SKM-1 (cell line): ENCODE data around the gene IL1R1.
"Not testable (repeated sequence)": the region's sequence is repeated elsewhere in the genome, so short reads cannot be mapped to it uniquely, and the experiment has no call there.

Source experiments
- DNase-seq: peaks from one replicate; lab custom pipeline; 2025; ENCODE audit not compliant: unreplicated experiment; lab: John Stamatoyannopoulos, UW

Gene IL1R1, protein sequence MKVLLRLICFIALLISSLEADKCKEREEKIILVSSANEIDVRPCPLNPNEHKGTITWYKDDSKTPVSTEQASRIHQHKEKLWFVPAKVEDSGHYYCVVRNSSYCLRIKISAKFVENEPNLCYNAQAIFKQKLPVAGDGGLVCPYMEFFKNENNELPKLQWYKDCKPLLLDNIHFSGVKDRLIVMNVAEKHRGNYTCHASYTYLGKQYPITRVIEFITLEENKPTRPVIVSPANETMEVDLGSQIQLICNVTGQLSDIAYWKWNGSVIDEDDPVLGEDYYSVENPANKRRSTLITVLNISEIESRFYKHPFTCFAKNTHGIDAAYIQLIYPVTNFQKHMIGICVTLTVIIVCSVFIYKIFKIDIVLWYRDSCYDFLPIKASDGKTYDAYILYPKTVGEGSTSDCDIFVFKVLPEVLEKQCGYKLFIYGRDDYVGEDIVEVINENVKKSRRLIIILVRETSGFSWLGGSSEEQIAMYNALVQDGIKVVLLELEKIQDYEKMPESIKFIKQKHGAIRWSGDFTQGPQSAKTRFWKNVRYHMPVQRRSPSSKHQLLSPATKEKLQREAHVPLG

GRCh38 chr2:102141970-102142828 is at the start of gene IL1R1:
IL1R1 (plus strand) TSS chr2:102142746; CDS start chr2:102157725, 14,979 bp downstream.
- DNase-seq = no peak

DNA sequence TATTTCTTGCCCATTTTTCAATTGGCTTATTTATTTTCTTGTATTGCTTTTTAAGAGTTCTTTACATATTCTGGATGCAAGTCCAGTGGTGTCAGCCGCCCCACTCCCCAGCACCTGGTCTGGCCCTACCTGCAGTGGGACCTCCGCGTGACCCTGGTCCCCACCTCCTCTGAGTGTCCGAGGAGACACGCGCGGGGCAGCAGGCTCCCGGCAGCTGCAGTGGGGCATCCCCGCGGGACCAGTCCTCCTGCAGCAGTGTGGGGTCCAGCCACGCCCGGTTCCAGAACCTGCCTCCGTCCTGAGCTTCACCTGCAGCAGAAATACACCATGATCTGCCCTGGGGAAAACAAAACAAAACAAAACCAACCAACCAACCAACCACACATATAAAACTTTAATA is 48.9 kb upstream of the IL1R1 start:
- no peak for DNase-seq

DNA sequence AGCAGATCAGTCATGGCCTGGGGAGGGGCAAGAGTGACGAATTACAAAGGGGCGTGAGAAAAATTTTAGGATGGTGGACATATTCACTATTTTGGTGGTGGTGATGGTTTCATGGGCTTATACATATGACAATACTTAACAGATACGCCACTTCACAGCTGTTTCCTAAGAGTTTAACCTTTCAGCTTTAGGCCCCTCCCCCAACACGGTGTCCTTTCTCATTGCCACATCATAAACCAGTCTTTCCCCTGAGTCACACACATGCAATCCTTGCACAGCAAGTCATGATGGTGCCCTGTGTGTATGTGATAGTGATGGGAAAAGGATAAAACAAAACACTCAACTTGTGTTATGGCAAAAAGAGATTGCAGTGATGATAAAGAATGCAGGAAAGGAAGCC is 47.6 kb upstream of the IL1R1 start:
- peak; percentile 28 for DNase-seq

DNA sequence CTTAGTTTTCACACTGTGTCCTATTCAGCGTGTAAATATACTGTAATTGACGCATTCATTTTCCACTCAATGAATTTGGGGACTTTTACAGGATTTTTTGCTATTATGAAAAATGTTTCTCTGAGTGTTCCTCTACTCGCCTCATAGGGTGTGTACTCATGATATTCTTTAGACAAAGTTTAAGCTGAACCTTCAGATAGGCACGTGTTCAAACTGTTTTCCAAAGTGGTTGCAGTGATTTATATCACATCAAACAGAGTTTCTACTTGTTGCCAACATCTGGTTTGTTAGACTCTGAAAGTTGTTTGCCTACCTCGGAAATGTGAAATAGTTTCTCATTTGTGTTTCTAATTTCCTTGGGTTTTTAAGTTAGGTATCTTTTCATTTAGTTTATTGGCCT is 46.4 kb upstream of the IL1R1 start:
- DNase-seq = no peak

DNA sequence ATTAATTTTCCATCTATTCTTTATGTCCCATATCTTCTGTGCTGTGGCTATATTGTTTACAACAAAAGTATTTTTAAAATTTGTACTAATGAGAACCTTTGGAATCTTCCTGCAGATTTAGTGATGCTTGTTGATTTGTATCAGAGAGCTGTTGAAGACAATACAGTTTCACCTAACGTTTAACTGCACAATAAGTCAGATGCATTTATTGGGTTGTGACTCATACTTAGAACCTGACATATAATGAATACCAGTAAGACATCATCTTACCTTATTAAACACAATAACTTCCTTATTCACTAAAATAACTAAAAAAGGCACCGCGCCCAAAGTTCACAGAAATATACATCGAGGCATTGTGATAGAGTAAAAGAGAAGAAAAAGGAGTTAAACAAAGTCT is 43.8 kb upstream of the IL1R1 start:
- no peak for DNase-seq

- no peak for DNase-seq
These were observed 42.8 kb upstream of the IL1R1 start for GRCh38 chr2:102099536-102100298.

- no peak for DNase-seq
These were observed 42.0 kb upstream of the IL1R1 start for GRCh38 chr2:102100371-102101096.

GRCh38 chr2:102101097-102101848 is 41.3 kb upstream of the IL1R1 start:
- no peak for DNase-seq

DNA sequence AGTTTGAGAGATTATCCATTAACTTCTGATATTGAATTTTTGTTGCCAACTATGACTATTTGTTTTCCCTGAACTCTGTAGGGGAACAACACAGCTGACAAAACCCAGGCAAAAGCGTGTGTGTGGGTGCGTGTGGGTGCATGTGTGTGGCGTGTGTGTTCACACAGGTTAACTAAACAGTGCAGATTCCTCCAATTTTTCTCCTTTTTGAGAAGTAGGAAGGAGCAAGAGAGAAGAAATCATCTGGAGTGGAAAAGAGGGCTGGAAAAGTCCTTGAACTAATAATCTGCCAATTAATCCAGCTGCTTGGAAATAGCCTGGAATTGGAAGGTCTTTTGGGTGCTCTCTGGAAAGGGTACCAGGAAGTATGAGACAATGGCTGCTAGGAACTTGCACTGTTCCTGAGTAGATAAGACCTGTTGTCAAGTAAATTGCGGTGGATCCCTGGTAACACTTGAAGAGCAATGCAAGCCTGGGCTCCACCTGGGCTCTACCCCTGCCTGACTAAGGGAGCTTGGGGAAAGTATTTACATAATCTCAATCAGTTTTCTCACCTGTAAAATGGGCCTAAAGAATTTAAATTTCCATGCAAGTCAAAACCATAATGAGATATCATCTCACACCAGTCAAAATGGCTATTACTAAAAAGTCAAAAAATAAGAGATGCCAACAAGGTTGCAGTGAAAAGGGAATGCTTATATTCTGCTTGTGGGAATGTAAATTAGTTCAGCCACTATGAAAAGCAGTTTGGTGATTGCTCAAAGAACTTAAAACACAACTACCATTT is 40.5 kb upstream of the IL1R1 start:
- DNase-seq = no peak

- not testable (repeated sequence) for DNase-seq
These were observed 40.0 kb upstream of the IL1R1 start for GRCh38 chr2:102102636-102102948.

DNA sequence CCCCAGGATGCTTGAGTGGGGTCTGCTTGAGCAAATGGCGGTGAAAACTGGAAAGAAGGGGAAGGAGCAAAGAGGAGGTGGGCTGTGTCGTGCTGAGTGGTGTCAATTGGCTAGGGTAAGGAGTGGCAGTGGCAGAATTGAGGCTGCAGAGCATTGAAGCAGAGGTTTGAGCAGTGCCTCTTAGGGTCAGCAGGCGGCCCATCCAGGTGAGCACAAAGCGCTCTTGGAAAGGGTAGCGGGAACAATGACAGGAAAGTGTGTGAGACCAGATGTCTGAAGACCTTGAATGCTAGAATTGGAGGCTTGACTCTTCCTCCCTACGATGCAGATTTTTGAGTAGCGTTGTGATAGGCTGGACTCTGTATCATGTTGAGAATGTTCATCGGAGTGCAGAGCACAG is 39.3 kb upstream of the IL1R1 start:
- no peak for DNase-seq

DNA sequence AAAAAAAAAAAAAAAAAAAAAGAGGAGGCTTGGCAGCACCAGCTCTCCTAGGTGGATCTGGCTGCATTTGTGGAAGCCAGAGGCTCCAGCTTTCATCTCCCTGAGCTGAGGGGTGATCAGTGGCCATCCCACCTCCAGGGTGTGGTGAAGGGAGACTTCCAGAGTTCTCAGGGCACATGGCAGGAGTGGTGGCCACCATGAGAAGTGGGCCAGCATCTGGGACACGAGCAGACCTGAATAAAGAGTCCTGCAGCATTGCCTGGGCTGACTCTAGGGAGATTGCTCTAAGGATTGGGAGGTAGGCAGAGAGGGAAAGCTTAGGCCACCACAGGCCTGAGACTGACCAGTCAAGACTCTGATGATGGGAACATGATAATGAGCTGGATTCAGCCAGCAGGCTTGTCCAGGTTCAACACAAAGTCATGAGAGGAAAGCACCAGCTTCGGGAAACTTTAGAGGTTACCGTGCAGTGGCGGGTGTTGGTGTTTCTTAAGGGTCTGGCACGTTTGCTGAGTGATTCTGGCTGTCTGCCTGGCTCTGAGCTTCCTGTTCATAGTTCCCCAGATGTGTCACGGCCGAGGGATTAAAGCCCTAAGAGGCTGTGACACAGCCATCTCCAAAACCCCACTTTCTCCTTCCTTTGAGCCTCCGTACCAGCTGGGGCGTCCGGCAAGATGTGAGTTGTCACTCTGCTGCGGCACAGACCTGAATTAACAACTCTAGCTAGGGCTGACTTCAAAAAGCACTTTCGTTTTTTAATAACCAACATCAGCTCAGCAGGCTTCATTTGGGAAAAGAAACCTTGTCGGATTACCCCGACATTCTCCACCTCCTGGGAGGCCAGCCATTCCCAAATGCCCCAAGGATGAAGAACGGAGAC is 38.3 kb upstream of the IL1R1 start:
- no peak for DNase-seq

GRCh38 chr2:102106133-102106556 is 36.4 kb upstream of the IL1R1 start:
- no peak for DNase-seq

DNA sequence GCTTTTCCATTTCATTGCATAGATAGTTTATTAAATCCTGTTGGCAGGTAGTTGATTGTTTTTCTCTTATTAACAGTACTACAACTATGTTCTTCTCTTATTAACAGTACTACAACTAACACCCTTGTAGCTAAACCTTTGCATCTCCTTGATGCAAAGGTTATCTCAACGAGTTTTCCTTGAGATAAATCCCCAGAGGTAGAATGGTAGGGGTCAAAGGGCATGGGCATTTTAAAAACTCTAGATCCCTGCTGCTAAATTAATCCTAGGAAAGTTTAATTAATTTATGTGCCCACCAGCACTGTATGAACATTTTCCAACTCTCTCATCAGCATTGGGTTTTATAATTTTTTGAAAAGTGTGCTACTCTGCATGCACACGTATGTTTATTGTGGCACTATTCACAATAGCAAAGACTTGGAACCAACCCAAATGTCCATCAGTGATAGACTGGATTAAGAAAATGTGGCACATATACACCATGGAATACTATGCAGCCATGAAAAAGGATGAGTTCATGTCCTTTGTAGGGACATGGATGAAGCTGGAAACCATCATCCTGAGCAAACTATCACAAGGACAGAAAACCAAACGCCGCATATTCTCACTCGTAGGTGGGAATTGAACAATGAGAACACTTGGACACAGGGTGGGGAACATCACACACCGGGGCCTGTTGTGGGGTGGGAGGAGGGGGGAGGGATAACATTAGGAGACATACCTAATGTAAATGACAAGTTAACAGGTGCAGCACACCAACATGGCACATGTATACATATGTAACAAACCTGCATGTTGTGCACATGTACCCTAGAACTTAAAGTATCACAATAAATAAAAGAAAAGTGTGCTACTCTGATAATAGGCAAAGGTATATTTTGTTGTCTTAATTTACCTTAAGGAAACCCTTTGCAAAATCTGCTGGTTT is 35.5 kb upstream of the IL1R1 start:
- not testable (repeated sequence) for DNase-seq

DNA sequence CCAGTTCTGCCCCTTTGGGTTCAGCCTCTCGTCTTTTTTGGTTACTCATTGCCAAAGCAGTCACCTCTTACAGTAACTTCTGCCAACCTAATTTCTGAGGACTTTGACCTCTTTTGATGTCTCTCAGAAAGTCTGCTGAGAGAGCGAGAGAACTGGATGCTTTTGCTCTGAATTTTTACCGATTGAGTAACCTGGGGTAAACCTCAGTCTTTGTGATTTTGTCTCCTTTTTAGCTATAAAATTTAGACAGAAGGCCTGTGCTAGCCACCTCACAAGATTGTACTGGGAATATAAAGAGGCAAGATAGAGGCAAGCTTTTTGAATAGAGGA is 34.8 kb upstream of the IL1R1 start:
- no peak for DNase-seq

GRCh38 chr2:102109016-102109415 is 33.5 kb upstream of the IL1R1 start:
- DNase-seq = no peak

- no peak for DNase-seq
These were observed 32.4 kb upstream of the IL1R1 start for GRCh38 chr2:102110171-102110570.
